Sigmoid colon (tissue), 7 donors: ENCODE measurements around the gene NPBWR2. TPM values are rescaled to one million over a fixed set of nuclear protein-coding genes. Genes with fewer than 3 reads are reported as not detected.

Source experiments
- DNase-seq: peaks from one replicate; pipeline ENCODE4 v3.0.0-alpha.2; 2019
- H3K27ac ChIP-seq, 4 donors: fragments of 200-600 bp; sonication (generic); one replicate each; pipeline ENCODE4 v1.5.1; 2016 to 2019; ENCODE audit warnings: mild to moderate bottlenecking in 1 of 4
- H3K27me3 ChIP-seq, 3 donors: fragments of 200-600 bp; sonication (generic); one replicate each; pipeline ENCODE4 v1.5.1; 2019; ENCODE audit warnings: mild to moderate bottlenecking in 1 of 3
- H3K36me3 ChIP-seq, 4 donors: fragments of 200-600 bp; sonication (generic); one replicate each; pipeline ENCODE4 v1.5.1; 2016 to 2019
- H3K4me1 ChIP-seq, 4 donors: fragments of 200-600 bp; sonication (generic); one replicate each; pipeline ENCODE4 v1.5.1; 2017 to 2019
- H3K4me3 ChIP-seq, 4 donors: fragments of 200-600 bp; sonication (generic); one replicate each; pipeline ENCODE4 v1.5.1; 2017 to 2019; ENCODE audit warnings: mild to moderate bottlenecking in 2 of 4, moderate library complexity in 1 of 4
- H3K9me3 ChIP-seq, 4 donors: fragments of 200-600 bp in 3 of 4; sonication (generic) in 3 of 4; one replicate each; pipeline versions ENCODE4 v1.5.1 to v1.6.1; 2013 to 2019
- EP300 ChIP-seq, 4 donors: sonication (generic); formaldehyde crosslinking; IDR thresholded peaks; one replicate each; pipeline ENCODE4 v1.6.1; 2017; ENCODE audit warnings: antibody characterized with exemption in 4 of 4
- POLR2A ChIP-seq, 2 donors: fragments of 450-650 bp; IDR thresholded peaks; one replicate each; pipeline ENCODE4 v1.6.1; 2016; ENCODE audit warnings: antibody characterized with exemption in 2 of 2, mild to moderate bottlenecking in 2 of 2, moderate library complexity in 2 of 2
- POLR2AphosphoS5 ChIP-seq, 4 donors: sonication (generic); formaldehyde crosslinking; IDR thresholded peaks; one replicate each; pipeline ENCODE4 v1.6.1; 2017; ENCODE audit warnings: antibody characterized with exemption in 4 of 4
- WGBS, 2 donors: extraction: QIAGEN DNeasy Blood & Tissue Kit; methylation state at CpG; one replicate each; pipeline ENCODE4 v1.1.7; 2013; 5-methylcytosine and 5-hydroxymethylcytosine counted together
- intact Hi-C: fragments of 100-400 bp; cut with DNase I; formaldehyde crosslinking; loops from one replicate; pipeline ENCODE4 v1.15.1; 2023
- polyA plus RNA-seq, 3 donors: library from polyadenylated mRNA; stranded (reverse); fragments of 200-250 nt; gene quantifications; one replicate each; pipeline ENCODE4 v1.2.3, GENCODE V29; 2013
- total RNA-seq, 4 donors: library from RNA; depleted of rRNA; stranded (reverse); fragments of >200 nt; gene quantifications; one replicate each; pipeline ENCODE4 v1.1.0, GENCODE V29; 2016
- TF ChIP-seq, protein P1 (sequence below), 4 experiments: fragments of 450-650 bp in 3 of 4; fragments of 200-600 bp in 1 of 4; IDR thresholded peaks; one replicate each; pipeline ENCODE4 v1.5.1; 2016 to 2019; ENCODE audit warnings: antibody characterized with exemption in 4 of 4, mild to moderate bottlenecking in 3 of 4, moderate library complexity in 2 of 4
- donor health status: healthy with polysubstance abuse.
- donor health status: Bipolar disorder and iron deficiency.
- donor health status: healthy.

Gene NPBWR2
- total and polyA plus RNA-seq, 7 donors = not detected

- H3K9me3 ChIP-seq = no peaks in the 10 kb centered on the region
- H3K27me3 ChIP-seq = peaks cover 14 to 29% (median 17%) of the 10 kb centered on the region in 3 donors
- peak within 1 kb of the TSS; percentile 70 to 81 (median 74) for H3K27ac ChIP-seq
- H3K4me1 ChIP-seq = peaks cover 0 to 37% (median 31%) of the 10 kb centered on the region in 4 donors
- intact Hi-C loops = loop anchor here (5.0 kb wide), 1 partner anchor 978 kb away; no protein-coding TSS in a partner anchor
- WGBS, 2 donors = 2 to 5% methylated on average over 62 of the region's 62 CpGs
- H3K36me3 ChIP-seq = no peaks in the 10 kb centered on the region
- TF ChIP-seq POLR2AphosphoS5 (IDR thresholded peaks at IDR 0.05) (no peak), EP300 (IDR thresholded peaks at IDR 0.05) (peak in 1 of 4 donors; percentile 61)
- peak within 1 kb of the TSS; percentile 60 to 85 (median 70) for H3K4me3 ChIP-seq
- DNase-seq = no peak
Measured at GRCh38 chr20:64080013-64080812, 27.2 kb downstream of the NPBWR2 start, which contains the start of gene OPRL1. Gene OPRL1 (plus strand): TSS chr20:64080082. CDS start chr20:64092721, 12,639 bp downstream.

DNA sequence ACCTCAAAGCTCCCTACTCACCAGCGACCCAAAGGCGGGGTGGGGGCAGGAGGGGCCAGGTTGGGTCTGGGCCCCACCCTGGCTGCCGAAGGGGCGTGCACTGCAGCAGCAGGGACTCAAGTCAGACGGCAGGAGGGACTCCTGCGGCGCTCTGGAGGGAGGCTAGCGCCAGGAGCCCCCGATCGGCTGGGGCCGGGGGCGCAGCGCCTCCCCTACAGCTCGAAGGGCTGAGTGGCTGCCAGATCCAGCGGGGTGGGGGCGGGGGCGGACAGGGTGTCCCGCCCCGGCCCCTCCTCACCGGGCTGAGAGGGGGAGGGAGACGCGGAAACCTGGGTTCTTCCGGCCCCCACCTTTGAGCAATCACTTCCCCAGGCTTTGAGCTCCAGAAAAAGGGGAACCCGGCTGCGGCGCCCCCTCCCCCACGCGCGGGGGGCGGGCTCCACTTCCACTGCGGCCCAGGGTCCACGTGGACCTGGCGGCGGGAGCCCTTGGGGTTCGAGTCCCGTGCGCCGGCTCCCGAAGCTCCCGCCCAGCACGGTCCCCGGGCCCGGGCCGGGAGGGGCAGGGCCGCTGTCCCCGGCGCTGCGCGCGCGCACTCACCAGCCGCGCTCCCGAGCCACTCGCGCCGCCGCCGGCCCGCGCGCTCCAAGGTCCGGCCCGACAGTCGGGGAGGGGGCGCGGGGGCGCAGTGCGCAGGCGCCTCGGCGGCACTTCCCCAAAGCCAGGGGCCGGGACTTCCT is 27.9 kb downstream of the NPBWR2 start, which contains the start of gene RGS19:
Gene RGS19 (minus strand): TSS at position 246 of the 740 bp plus-strand sequence. CDS start 2,632 bp downstream, outside the sequence.
- Histone ChIP-seq H3K9me3 (no peaks in the 10 kb centered on the region), H3K4me3 (peak within 1 kb of the TSS; percentile 60 to 85 (median 70)), H3K36me3 (peaks cover 0 to 2% (median 0%) of the 10 kb centered on the region in 4 donors), H3K27me3 (peaks cover 6 to 21% (median 9%) of the 10 kb centered on the region in 3 donors), H3K4me1 (peaks cover 0 to 33% (median 30%) of the 10 kb centered on the region in 4 donors), H3K27ac (peak within 1 kb of the TSS; percentile 70 to 81 (median 74))
- peak; percentile 85 for DNase-seq
- intact Hi-C loops = loop anchor here (5.0 kb wide), 1 partner anchor 977 kb away; no protein-coding TSS in a partner anchor
- WGBS, 2 donors = 0% methylated on average over 73 of the region's 73 CpGs
- TF ChIP-seq EP300 (IDR thresholded peaks at IDR 0.05) (no peak), POLR2A (IDR thresholded peaks at IDR 0.05) (no peak), POLR2AphosphoS5 (IDR thresholded peaks at IDR 0.05) (no peak)
- TF ChIP-seq, protein P1, sequence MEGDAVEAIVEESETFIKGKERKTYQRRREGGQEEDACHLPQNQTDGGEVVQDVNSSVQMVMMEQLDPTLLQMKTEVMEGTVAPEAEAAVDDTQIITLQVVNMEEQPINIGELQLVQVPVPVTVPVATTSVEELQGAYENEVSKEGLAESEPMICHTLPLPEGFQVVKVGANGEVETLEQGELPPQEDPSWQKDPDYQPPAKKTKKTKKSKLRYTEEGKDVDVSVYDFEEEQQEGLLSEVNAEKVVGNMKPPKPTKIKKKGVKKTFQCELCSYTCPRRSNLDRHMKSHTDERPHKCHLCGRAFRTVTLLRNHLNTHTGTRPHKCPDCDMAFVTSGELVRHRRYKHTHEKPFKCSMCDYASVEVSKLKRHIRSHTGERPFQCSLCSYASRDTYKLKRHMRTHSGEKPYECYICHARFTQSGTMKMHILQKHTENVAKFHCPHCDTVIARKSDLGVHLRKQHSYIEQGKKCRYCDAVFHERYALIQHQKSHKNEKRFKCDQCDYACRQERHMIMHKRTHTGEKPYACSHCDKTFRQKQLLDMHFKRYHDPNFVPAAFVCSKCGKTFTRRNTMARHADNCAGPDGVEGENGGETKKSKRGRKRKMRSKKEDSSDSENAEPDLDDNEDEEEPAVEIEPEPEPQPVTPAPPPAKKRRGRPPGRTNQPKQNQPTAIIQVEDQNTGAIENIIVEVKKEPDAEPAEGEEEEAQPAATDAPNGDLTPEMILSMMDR (IDR thresholded peaks at IDR 0.05) = no peak

GRCh38 chr20:64078934-64079272 is 28.5 kb downstream of the NPBWR2 start:
- H3K27ac ChIP-seq = peak overlapping the region; percentile 70 to 81 (median 74)
- peaks cover 0 to 29% (median 26%) of the 10 kb centered on the region in 4 donors for H3K4me1 ChIP-seq
- peak overlapping the region; percentile 60 to 85 (median 70) for H3K4me3 ChIP-seq
- WGBS, 2 donors = 7 to 8% methylated on average over 4 of the region's 4 CpGs
- no peaks in the 10 kb centered on the region for H3K9me3 ChIP-seq
- peaks cover 3 to 16% (median 3%) of the 10 kb centered on the region in 3 donors for H3K27me3 ChIP-seq
- DNase-seq = no peak
- TF ChIP-seq POLR2A (IDR thresholded peaks at IDR 0.05) (no peak), EP300 (IDR thresholded peaks at IDR 0.05) (no peak), POLR2AphosphoS5 (IDR thresholded peaks at IDR 0.05) (no peak)
- TF ChIP-seq, protein P1 (IDR thresholded peaks at IDR 0.05) = no peak
- peaks cover 0 to 7% (median 3%) of the 10 kb centered on the region in 4 donors for H3K36me3 ChIP-seq
- intact Hi-C loops = no loop called here

DNA sequence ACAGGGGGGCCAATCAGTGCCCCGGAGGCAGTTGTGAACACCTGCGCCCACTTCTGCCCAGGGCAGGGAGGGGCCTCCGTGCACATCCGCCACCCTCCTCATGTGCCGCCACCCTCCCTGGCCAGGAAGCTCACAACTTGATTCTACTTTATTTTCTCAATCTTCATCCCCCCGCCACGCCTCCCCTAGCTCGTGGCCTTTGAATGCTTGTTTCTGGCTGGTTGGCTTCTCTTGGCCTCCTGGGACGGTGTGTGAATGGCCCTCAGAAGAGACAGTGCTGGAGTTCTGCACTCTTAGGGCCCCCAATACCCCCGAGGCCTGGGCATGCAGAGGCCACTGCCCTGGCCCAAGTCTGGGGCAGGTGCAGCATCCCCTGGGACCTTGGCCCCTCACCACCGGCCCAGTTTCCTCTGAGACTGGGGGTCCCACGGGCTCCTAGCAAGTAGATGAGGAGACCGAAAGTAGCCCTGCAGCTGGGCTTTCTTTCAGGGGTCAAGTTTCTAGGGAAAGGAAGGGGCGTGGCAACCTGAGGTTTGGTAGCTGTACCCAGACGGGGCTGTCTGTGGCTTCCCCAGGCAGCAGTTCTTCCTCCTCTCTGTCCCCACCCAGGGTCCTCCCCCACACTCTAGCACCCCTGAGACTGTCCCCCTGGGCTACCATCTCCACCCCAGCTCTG is 29.4 kb downstream of the NPBWR2 start:
- TF ChIP-seq, protein P1 (IDR thresholded peaks at IDR 0.05) = no peak
- TF ChIP-seq EP300 (IDR thresholded peaks at IDR 0.05) = no peak
- TF ChIP-seq POLR2A (IDR thresholded peaks at IDR 0.05) = no peak
- no peak for TF ChIP-seq POLR2AphosphoS5 (IDR thresholded peaks at IDR 0.05)
- H3K36me3 ChIP-seq = peaks cover 0 to 11% (median 6%) of the 10 kb centered on the region in 4 donors
- intact Hi-C loops = no loop called here
- DNase-seq = no peak
- 36 to 39% methylated on average over 15 of the region's 15 CpGs for WGBS, 2 donors
- peak overlapping the region in 3 of 4 donors; percentile 63 to 85 (median 77) for H3K4me3 ChIP-seq
- H3K9me3 ChIP-seq = no peaks in the 10 kb centered on the region
- peak overlapping the region in 2 of 4 donors; percentile 15 to 73 for H3K27ac ChIP-seq
- peaks cover 0 to 20% (median 17%) of the 10 kb centered on the region in 4 donors for H3K4me1 ChIP-seq
- H3K27me3 ChIP-seq = peaks cover 0 to 7% (median 0%) of the 10 kb centered on the region in 3 donors
